ENCODE results near the gene TUT4.

TUT4 gene

DNA sequence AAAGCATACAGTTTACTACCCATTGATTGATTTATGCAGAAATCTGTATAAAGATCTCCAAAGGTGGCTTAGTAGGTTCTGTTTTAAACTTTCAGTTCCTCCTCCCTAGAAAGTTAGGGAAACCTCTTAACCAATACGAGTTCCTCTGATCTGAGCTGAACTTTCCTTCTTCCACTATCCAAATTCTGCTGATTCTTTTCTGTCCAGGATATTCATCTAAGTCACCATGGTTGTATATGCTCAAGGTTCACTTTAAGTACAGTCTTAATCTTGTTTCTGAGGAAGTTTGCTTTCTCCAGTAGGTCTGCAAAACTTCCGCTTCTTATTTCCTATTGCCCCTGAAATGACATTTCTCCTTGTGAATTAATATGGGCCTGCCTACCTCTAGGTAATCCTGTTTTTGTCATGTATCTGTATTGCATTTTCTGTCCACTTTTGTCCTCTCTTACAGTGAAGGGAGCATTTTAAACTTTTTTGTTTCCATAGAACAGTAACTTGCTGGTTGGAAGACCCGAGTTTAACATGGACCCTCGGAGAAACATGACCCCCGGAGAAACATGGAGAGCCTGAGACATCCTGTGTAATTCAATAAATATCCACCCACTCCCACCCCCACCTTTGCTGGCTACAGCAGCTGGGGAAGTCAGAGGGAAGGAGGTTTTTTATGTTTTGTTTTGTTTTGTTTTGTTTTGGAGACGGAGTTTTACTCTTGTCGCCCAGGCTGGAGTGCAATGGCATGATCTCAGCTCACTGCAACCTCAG is 16.7 kb upstream of the TUT4 start:
- DNase-seq, result no peak

- peak; percentile 24 for DNase-seq
Measured at GRCh38 chr1:52567943-52568342, 15.1 kb upstream of the TUT4 start.

GRCh38 chr1:52562766-52563165 is 9.9 kb upstream of the TUT4 start:
- DNase-seq, result no peak

GRCh38 chr1:52559875-52560274 is 7.0 kb upstream of the TUT4 start:
- DNase-seq, result no peak

DNA sequence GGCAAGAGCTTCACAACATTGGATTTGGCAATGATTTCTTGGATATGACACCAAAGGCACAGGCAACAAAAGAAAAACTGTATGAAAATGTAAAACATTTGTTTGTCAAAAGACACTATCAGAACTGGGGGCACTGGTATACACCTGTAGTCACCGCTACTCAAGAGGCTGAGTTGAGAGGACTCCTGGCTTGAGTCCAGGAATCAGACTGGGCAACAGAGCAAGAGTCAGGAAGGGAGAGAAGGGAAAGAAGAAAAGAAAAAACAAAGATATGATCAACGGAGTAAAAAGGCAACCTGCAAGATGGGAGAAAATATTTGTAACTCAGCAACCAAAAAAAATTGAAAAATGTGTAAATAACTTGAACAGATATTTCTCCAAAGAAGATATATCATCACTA is 6.0 kb upstream of the TUT4 start:
- DNase-seq, result no peak

DNA sequence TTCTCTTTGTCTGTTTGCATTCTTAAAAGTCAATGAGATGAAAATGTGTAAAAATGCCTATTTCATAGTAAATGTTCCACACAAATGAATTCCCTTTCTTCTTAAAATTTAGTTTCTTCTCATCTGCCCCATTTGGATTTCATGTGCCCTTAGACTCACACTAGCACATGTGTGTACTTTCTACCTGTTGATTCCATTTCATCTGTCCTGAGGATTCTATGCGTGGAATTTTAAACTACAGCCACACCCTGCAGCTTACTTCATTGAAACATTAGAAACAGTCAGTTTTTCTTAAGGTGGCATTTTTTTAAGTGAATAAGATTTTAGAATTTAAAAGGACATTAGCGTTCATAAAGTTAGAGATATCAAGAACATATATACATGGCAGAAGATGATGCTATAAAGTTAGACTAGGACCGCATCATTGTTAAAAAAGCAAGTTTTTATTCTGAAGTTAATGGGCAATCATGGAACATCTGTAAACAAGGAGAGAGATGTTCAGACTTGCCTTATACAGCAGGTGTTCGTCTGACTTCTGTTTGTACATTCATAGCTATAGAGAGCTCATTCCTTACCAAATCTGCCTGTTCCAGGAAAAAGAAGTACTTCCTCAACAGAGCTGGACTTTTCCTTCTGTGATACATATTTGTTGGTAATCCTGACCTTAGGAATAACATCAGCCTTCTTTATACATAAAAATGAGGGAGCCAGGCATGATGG is 3.9 kb upstream of the TUT4 start:
- no peak for DNase-seq

DNA sequence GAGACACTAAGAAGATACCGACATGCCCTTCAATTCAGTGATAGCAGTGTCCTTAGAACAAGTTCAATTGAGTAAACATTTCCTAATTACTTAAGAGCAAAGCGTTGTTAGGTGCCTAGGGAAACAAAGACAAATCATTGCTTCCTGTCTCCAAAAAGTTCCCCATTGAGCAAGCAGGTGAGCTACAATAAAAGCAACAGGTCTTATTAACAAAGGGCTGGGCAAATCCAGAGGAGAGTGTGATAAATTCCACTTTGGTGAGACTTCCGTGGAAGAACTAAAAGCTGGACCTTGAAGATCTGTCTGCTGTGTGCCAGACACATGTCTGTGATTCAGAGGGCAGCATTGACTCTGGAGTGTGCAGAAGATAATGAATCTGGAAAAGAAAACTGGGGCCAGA is 1.9 kb upstream of the TUT4 start:
- DNase-seq, result no peak

- no peak for DNase-seq
Measured at GRCh38 chr1:52554267-52554640, 1.4 kb upstream of the TUT4 start.

- peak; percentile 87 for DNase-seq
Measured at GRCh38 chr1:52553362-52554266, 722 bp upstream of the TUT4 start.

- peak; percentile 32 for DNase-seq
Measured at GRCh38 chr1:52552236-52552504, 722 bp downstream of the TUT4 start.

DNA sequence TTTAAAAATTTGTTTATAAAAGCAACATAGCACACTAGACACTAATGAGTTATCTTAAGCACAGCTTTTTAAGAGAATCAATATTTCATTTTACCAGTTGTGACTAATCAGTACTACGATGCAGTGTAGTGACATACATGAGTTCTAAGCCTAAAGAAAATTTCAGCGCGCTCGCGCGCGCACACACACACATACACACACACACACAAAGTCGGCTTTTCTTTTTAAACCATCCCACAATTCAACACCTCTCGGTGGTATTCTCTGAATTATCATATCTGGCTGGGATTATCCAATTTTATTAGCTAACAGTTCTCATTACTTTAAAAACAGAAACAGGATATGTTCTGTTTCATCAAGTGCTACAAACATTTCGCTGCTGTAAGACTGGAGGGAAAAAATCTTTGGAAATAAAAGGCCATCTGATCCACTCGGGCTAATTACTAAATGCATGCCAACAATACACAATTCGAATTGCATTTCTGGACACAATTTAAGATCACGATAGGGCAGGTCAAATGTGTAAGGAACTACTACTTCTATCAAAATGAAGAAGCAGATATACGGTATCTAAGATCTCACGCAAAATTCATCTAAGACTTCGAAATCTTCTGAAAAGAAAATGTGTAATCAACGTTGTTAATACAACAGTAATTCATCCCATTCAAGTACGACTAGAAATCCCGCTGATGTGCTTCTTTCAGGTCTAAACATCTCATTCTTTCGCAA is 1.2 kb downstream of the TUT4 start:
- DNase-seq, result peak; percentile 43

- no peak for DNase-seq
Measured at GRCh38 chr1:52550447-52550846, 2.4 kb downstream of the TUT4 start.

DNA sequence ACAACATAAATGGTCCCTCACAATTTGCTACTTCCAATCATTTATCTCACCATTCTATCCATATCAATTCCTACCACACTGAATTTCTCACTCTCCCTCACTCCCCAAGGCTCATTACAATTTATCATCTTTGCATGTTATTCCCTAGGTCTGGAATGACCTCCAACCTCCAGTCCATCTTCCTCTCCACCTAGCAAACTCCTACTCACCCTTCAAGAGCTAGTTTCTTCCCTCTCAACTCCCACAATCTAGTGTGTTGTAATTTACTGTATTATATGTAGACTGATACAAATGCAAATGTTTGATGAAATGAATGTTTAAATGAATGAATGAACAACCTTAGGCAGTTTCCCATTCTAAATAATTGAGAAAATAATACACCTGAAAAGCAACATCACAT is 3.6 kb downstream of the TUT4 start:
- no peak for DNase-seq

DNA sequence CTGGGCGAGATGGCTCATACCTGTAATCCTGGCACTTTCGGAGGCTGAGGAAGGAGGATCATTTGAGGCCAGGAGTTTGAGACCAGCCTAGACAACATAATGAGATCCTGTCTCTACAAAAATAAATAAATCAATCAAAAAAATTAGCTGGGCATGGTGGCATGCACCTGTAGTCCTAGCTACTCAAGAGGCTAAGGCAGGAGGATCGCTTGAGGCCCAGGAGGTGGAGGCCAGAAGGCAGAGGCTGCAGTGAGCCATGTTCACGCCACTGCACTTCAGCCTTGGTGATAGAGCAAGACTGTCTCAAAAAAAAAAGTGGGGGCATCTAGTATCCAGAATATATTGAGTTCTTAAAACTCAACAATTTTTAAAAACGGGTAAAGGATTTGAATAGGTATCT is 6.0 kb downstream of the TUT4 start:
- no peak for DNase-seq

- DNase-seq, result no peak
Measured at GRCh38 chr1:52544665-52545525, 8.0 kb downstream of the TUT4 start.

DNA sequence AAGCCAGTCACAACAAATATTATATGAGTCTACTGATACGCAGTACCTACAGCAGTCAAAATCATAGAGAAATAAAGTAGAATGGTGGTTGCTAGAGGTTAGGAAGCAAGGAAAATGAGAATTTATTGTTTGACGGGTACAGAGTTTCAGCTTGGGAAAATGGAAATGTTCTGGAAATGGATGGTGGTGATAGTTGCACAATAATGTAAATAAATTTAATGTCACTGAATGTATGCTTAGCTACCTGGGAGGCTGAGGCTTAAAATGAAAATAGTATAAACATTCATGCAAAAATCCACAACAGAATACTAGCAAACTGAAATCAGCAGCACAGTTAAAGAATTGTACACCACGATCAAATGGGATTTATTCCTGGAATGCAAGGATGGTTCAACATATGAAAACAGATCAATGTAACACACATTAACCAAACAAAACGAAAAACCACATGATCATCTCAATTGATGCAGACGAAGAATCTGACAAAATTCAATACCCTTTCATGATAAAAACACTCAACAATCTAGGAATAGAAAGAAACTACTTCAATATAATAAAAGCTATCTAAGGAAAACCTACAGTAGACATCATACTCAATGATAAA is 10.7 kb downstream of the TUT4 start:
- no peak for DNase-seq

GRCh38 chr1:52534928-52535764 is 17.7 kb downstream of the TUT4 start:
- no peak for DNase-seq

DNA sequence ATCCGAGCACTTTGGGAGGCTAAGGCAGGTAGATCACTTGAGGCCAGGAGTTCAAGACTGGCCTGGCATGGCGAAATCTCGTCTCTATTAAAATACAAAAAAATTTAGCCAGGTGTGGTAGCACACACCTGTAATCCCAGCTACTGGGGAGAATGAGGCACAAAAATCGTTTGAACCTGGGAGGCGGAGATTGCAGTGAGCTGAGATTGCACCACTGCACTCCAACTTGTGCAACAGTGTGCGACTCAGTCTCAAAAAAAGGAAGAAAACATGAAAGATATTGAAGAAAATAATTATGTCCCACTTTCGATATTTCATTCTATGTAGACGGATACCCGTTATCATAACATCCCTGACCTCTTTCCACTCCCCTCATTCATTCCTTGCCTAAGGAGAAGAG is 19.2 kb downstream of the TUT4 start:
- no peak for DNase-seq

DNA sequence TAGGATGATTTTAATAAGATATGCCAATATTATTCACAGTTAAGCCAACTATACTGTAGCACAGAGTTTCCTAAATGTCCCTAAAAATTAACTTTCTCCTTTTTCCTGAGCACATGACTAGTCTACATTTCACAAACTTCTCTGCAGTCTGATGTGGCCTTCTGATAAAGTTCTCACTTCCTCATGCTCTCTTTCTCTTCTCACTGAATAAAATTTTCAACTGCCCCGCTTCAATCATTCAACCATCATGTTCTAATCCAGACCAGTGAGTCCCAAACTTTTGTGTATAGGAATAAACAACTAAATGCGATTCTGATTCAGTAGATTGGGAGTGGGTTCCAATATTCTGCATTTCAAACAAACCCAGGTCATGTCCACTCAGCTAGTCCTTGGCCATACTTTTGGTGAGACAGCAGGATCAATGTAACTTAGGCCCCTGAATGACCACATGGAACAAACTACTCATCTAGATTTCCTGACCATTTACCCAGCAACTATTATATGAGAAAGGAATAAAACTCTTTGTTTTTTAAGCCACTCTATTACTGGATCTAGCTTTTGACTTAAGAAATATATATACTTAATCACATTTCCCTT is 20.1 kb downstream of the TUT4 start:
- DNase-seq, result no peak

- no peak for DNase-seq
Measured at GRCh38 chr1:52532247-52532646, 20.6 kb downstream of the TUT4 start.
